Activated naive CD8-positive, alpha-beta T cell treated with anti-CD3 and anti-CD28 coated beads, Interleukin-2, amount 50 U/mL, for 24 hours (primary cell): ENCODE measurements around the gene CEACAM20.
"Not testable (repeated sequence)": the region's sequence is repeated elsewhere in the genome, so short reads cannot be mapped to it uniquely, and the experiment has no call there.

Experiments
- ATAC-seq: fragments of 150-1000 bp; cut with Tn5 transposase; one replicate; pipeline ENCODE4 v1.10.0; 2021
- DNase-seq: peaks from one replicate; pipeline ENCODE4 v3.0.0; 2021
- H3K27ac Mint-ChIP-seq: one replicate; pipeline ENCODE4 v1.8.0; 2021; ENCODE audit warnings: mild to moderate bottlenecking, mixed read lengths
- H3K27me3 Mint-ChIP-seq: one replicate; pipeline ENCODE4 v1.8.0; 2021; ENCODE audit warnings: mixed read lengths
- H3K36me3 Mint-ChIP-seq: one replicate; pipeline ENCODE4 v1.8.0; 2021; ENCODE audit warnings: low read depth, mixed read lengths
- H3K4me1 Mint-ChIP-seq: one replicate; pipeline ENCODE4 v1.8.0; 2021; ENCODE audit warnings: mixed read lengths
- H3K4me3 Mint-ChIP-seq: one replicate; pipeline ENCODE4 v1.8.0; 2021; ENCODE audit warnings: mild to moderate bottlenecking, moderate library complexity, mixed read lengths
- H3K9me3 Mint-ChIP-seq: one replicate; pipeline ENCODE4 v1.8.0; 2021; ENCODE audit warnings: mixed read lengths

Gene CEACAM20

DNA sequence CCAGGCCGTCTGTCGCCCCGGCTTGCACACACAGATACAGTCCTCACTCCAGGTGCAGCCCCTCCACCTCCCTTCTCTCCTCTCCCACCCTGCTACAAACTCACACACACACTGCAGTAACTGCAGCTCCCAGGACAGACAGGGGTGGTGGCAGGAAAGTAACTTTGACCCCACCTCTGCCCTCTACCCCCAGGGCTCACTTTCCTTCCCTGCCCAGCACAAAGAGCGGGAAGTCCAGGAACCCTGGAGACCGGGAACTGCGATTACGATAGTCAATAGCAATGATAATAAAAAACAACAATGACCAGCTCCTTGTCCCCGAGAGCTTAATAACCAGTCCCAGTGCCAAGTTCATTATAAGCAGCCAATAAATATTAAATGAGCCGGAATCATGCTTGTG, at the start of gene CEACAM20:
CEACAM20 (minus strand) TSS at position 140 of the 400 bp plus-strand sequence. CDS start 166 bp downstream, outside the sequence.
- DNase-seq (no peak), ATAC-seq (no peak)
- peaks cover 12% of the 10 kb centered on the region for H3K9me3 Mint-ChIP-seq
- no peak within 1 kb of the TSS for H3K4me3 Mint-ChIP-seq
- no peak within 1 kb of the TSS for H3K27ac Mint-ChIP-seq
- H3K27me3 Mint-ChIP-seq: peaks cover 19% of the 10 kb centered on the region
- H3K4me1 Mint-ChIP-seq: no peaks in the 10 kb centered on the region
- peaks cover 3% of the 10 kb centered on the region for H3K36me3 Mint-ChIP-seq

DNA sequence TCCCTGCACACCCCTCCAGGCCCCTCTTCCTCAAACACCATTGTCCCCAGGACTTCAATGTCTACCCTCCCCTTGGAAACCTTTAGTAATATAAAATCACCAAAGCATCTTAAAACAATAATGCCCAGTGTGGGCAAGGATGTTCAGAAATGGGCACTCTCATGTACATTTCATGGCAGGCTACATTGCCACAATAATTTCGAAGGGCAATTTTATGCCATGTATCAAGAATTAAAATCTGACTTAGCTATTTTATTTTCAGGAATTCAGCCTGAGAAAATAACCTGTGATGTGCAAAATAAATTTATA, 48.0 kb upstream of the CEACAM20 start:
- no peaks in the 10 kb centered on the region for H3K36me3 Mint-ChIP-seq
- DNase-seq: no peak
- peaks cover 3% of the 10 kb centered on the region for H3K27me3 Mint-ChIP-seq
- H3K9me3 Mint-ChIP-seq: no peaks in the 10 kb centered on the region
- no peak overlapping the region for H3K27ac Mint-ChIP-seq
- no peaks in the 10 kb centered on the region for H3K4me1 Mint-ChIP-seq
- H3K4me3 Mint-ChIP-seq: no peak overlapping the region
- ATAC-seq: no peak

DNA sequence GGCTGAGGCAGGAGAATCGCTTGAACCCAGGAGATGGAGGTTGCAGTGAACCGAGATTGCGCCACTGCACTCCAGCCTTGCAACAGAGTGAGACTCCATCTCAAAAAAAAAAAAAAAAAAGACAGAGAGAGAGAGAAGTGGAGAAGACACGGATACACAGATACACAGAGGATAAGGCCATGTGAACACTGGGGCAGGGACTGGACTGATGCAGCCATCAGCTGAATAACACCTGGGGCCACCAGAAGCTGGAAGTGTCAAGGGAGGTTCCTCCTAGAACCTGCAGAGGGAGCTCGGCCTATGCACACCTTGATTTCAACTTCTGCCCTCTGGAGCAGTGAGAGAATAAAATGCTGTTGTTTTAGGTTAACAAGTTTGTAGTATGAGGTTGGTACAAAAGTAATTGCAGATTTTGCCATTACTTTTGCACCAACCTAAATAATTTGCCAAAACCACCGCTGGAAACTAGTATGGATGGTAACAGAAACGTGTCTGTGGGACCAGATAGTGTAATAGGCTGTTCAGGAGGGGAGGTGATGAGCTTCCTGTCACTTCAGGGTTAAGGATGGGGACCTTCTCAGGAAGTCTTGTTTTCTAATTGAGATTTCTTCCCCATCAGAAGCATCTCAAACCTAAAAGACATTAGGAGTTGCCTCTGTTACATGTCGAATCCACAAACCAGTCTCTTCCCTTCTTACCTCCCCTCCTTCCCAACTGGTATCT, 47.5 kb upstream of the CEACAM20 start:
- peak; percentile 14 for DNase-seq
- H3K4me3 Mint-ChIP-seq: no peak overlapping the region
- H3K4me1 Mint-ChIP-seq: no peaks in the 10 kb centered on the region
- H3K9me3 Mint-ChIP-seq: no peaks in the 10 kb centered on the region
- H3K36me3 Mint-ChIP-seq: no peaks in the 10 kb centered on the region
- H3K27me3 Mint-ChIP-seq: no peaks in the 10 kb centered on the region
- ATAC-seq: peak; percentile 59
- no peak overlapping the region for H3K27ac Mint-ChIP-seq

DNA sequence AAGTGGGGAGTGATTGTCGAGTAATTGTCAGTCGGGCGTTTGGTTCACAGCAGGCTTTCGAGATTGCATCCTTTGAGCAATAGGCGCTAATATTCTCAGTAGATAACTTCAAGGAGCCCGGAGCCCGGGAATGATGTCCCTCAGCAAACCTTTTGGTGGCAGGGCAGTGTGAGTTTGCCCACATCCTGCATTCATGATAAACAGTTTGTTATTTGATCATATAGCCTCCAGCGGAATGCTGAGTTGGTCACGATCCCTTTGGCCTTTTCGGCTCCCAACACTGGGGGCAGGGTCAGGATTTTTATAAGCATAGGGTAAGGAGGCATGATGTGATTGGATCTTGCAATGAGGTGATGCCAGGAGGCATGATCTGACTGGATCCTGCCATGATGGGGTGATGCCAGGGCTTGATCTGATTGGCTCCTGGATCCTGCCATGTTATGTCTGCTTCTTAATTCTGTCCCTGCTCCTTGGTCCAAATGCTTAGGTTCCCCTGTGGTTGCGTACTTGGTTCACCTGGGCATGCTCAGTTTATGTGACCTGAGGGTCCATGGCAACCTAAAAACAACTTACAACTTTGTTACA, 45.7 kb upstream of the CEACAM20 start:
- no peaks in the 10 kb centered on the region for H3K9me3 Mint-ChIP-seq
- H3K4me1 Mint-ChIP-seq: no peaks in the 10 kb centered on the region
- H3K27me3 Mint-ChIP-seq: peaks cover 4% of the 10 kb centered on the region
- no peak overlapping the region for H3K27ac Mint-ChIP-seq
- H3K4me3 Mint-ChIP-seq: no peak overlapping the region
- H3K36me3 Mint-ChIP-seq: no peaks in the 10 kb centered on the region
- ATAC-seq (no peak), DNase-seq (no peak)

DNA sequence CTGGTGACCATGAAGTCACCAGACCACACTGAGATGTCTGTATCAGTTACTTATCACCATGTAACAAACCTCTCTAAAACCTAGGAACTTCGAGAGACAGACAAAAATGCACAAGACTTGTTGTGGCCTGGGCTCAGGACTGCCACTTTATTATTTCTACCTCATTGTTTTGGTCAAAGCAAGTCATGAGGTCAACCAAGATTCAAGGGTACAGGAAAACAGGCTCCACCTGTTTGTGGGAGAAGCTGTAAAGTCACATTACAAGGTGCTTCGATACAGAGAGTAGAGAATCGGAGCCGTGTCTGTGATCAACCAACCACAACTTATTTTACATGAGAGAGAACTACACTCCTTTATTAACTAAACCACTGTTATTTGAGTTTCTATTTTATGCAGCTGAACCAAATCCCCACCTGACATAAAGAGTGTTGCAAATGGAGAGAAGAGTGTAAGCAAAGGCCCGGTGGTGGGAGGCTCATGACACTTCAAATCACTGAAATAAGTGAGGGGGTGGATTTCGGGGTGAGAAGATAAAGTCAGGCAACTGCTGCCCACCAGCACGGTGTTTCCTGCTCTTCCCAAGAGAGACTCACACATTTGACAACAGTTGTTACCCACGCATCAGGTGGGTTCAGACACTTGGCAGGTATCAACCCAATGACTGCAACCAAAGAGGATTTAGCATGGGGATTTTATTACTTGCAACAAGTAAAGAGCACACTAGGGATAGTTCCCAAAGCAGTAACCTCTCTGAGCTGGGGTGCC, 44.9 kb upstream of the CEACAM20 start:
- H3K4me3 Mint-ChIP-seq: no peak overlapping the region
- peaks cover 7% of the 10 kb centered on the region for H3K27me3 Mint-ChIP-seq
- DNase-seq: no peak
- no peak for ATAC-seq
- H3K27ac Mint-ChIP-seq: no peak overlapping the region
- no peaks in the 10 kb centered on the region for H3K4me1 Mint-ChIP-seq
- no peaks in the 10 kb centered on the region for H3K9me3 Mint-ChIP-seq
- H3K36me3 Mint-ChIP-seq: no peaks in the 10 kb centered on the region

DNA sequence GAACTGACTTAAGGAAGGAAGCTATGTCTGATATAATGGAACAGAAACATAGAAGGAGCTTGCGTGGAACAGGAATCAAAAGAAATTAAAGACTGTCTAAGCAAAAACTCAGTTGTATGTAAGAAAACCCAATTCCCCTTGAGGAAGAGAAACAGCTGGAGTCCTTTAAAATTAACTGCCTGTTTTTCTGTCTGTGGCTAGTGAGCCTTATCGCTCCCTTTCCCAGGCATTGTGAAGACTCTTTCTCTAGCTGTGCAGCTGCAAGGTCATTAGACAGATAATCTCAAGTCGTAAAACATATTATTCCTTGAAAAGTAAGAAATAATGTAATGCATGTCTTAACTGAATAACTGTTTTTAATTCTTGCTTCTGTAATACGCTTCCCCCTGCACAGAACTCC, 44.2 kb upstream of the CEACAM20 start:
- Mint-ChIP-seq H3K9me3 (no peaks in the 10 kb centered on the region), H3K27me3 (peaks cover 11% of the 10 kb centered on the region), H3K4me1 (no peaks in the 10 kb centered on the region), H3K4me3 (no peak overlapping the region), H3K36me3 (no peaks in the 10 kb centered on the region), H3K27ac (no peak overlapping the region)
- ATAC-seq (no peak), DNase-seq (no peak)

DNA sequence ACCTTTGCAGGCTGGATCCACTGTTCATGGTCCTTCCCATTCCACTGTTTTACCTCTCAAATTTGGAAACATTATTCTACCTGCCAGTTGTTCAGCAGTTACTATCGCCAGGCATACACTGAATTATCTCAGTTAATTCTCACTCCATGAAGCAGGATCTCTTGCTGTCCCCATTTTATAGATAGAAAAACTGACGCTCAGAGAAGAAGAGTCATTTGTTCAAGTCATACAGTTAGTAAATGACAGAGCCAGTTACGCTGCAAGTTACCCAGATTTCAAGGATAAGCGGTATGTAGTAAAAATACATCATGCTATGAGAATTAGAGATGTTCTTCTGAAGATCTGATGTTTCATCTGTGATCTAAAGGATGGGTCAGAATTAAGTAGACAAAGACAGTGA, 43.7 kb upstream of the CEACAM20 start:
- Mint-ChIP-seq H3K4me1 (no peaks in the 10 kb centered on the region), H3K27ac (no peak overlapping the region), H3K9me3 (no peaks in the 10 kb centered on the region), H3K4me3 (no peak overlapping the region), H3K36me3 (no peaks in the 10 kb centered on the region), H3K27me3 (peaks cover 12% of the 10 kb centered on the region)
- DNase-seq: no peak
- no peak for ATAC-seq

DNA sequence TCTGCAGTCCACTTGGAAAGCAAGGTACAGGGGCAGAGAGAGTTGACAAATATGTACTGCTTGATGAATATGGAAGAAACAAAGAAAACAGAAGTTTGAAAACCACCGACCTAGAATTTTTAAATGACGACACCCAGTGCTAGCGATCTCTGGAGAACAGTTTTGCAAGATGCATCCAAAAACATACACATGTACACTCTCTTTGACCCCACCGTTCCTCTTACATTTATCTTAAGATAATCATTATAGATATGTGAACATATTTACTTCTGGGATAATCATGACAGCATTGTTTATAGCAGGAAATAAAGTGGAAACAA, 43.1 kb upstream of the CEACAM20 start:
- no peaks in the 10 kb centered on the region for H3K36me3 Mint-ChIP-seq
- no peak overlapping the region for H3K27ac Mint-ChIP-seq
- no peaks in the 10 kb centered on the region for H3K9me3 Mint-ChIP-seq
- no peaks in the 10 kb centered on the region for H3K4me1 Mint-ChIP-seq
- ATAC-seq (no peak), DNase-seq (no peak)
- H3K27me3 Mint-ChIP-seq: peaks cover 15% of the 10 kb centered on the region
- H3K4me3 Mint-ChIP-seq: no peak overlapping the region

DNA sequence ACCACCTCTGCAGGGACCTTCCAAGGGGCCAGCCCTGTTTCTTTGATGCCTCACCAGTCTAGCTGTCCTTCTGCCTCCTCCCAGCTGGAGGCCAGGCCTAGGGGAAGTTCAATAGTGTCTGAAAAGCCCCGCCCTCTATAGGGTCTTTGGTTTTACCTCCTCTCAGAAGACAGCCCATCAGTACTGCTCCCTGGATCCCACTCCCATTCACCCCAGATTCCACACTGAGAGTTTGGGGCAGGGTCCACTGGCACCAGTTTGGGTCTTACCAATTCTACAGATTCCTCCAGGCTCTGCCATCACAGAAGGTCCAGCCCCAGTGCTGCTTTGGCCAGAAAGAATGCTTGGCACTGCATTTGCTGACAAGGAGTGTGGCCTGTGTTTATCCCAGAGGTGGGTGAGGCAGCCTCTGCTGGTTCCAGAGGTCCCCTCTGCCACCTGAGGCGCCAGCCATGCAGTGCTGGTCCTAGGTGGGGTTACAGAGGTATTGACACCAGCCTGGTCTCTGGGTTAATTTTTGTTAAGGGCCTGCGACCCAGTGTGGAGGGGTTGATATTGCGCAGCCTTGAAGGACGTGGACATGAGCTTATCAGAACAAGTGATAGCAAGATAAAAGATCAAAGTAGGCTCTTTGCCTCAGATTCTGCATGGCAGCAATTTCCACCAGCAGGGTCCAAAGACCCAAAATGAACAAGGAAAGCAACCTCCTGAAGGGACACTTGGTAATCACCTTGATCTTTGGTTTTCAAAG, 42.5 kb upstream of the CEACAM20 start:
- Mint-ChIP-seq H3K4me3 (no peak overlapping the region), H3K4me1 (no peaks in the 10 kb centered on the region), H3K27me3 (peaks cover 15% of the 10 kb centered on the region), H3K27ac (no peak overlapping the region), H3K36me3 (no peaks in the 10 kb centered on the region), H3K9me3 (no peaks in the 10 kb centered on the region)
- ATAC-seq (no peak), DNase-seq (no peak)

DNA sequence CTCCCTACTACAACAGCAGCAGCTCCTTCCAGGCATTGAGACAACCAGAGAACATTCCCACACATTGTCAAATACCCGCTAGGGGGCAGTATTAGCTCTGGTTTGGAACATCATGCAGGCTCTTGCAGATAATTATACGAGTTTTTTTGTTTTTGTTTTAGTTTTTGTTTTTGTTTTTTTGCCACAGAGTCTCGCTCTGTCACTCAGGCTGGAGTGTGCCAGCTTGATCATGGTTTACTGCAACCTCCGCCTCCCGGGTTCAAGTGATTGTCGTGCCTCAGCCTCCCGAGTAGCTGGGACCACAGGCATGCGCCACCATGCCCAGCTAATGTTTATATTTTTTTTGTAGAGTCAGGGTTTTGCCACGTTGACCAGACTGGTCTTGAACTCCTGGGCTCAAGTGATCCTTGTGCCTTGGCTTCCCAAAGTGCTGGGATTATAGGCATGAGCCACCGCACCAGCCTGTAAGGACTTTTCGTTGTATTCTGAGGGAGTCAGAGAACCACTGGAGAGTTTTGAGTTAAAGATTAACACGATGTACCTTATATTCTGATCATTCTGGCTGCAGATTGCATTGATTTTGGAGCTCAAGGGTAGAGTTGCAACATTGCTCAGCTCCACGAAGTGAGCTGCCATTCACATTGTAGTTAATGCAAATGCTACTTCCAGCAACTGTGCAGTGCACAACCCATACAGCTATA, 41.7 kb upstream of the CEACAM20 start:
- peak; percentile 52 for ATAC-seq

DNA sequence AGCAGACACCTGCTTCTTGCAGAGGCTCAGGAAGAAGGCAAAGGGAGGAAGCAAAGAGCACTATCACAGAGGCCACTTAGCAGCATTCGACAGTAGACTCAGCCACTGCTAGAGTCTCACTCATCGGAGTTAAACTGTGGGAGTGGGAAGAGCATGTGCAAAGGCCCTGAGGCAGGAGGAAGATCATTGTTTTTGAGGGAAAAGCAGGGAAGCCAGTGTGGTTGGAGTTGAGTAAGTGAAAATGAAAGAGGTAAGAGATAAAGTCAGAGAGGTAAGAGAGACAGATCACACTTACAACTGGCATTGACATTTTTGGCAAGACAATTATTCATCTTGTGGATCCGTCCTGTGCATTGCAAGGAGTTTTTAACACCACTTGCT, 41.1 kb upstream of the CEACAM20 start:
- ATAC-seq: no peak
- Mint-ChIP-seq H3K27me3 (peaks cover 22% of the 10 kb centered on the region), H3K4me1 (no peaks in the 10 kb centered on the region), H3K36me3 (no peaks in the 10 kb centered on the region), H3K4me3 (no peak overlapping the region), H3K27ac (no peak overlapping the region), H3K9me3 (no peaks in the 10 kb centered on the region)
- DNase-seq: no peak

More for the DNA sequence above, 41.7 kb upstream of the CEACAM20 start:
- no peaks in the 10 kb centered on the region for H3K4me1 Mint-ChIP-seq
- peak; percentile 55 for DNase-seq
- no peak overlapping the region for H3K4me3 Mint-ChIP-seq
- H3K27me3 Mint-ChIP-seq: peaks cover 19% of the 10 kb centered on the region
- no peaks in the 10 kb centered on the region for H3K9me3 Mint-ChIP-seq
- no peak overlapping the region for H3K27ac Mint-ChIP-seq
- H3K36me3 Mint-ChIP-seq: no peaks in the 10 kb centered on the region

DNA sequence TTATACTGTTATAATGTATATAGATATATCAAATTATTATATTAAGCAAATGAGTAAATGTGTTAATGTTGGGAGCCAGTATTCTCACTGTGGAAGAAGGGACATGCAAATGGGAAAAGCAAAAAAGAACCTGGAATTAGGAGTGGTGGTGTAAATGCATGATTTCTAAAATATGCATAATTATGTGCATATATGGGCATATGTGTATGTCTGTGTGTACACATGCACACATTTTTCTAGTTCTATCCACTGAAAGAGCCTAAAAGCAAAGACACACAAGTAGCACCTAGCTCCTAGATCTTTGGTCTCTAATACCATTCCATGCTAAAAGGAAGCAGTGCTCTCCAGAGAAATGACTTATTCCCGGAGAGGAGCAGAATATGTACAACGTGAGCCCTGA, 38.3 kb upstream of the CEACAM20 start:
- DNase-seq (no peak), ATAC-seq (no peak)
- Mint-ChIP-seq H3K27me3 (peaks cover 26% of the 10 kb centered on the region), H3K4me3 (no peak overlapping the region), H3K9me3 (no peaks in the 10 kb centered on the region), H3K4me1 (no peaks in the 10 kb centered on the region), H3K27ac (no peak overlapping the region), H3K36me3 (no peaks in the 10 kb centered on the region)

DNA sequence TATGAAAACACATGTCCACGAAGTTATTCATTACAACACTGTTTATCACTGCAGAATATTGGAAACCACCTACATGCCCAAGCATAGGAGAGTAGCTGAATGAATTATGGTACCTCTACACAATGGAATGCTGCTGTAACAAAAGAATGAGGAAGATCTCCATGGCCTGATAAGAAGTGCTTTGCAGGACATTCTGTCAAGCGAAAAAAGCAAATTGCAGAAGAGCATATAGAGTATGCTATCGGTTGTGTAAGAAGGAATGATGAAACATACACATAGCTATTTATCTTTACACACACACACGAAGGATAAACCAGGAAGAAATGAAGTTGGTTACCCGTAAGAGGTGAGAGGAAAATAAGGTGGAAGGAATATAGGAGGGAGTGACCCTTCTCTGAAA, 37.5 kb upstream of the CEACAM20 start:
- H3K9me3 Mint-ChIP-seq: no peaks in the 10 kb centered on the region
- no peak overlapping the region for H3K27ac Mint-ChIP-seq
- H3K36me3 Mint-ChIP-seq: no peaks in the 10 kb centered on the region
- H3K4me3 Mint-ChIP-seq: no peak overlapping the region
- no peaks in the 10 kb centered on the region for H3K4me1 Mint-ChIP-seq
- ATAC-seq (no peak), DNase-seq (no peak)
- H3K27me3 Mint-ChIP-seq: peaks cover 26% of the 10 kb centered on the region

DNA sequence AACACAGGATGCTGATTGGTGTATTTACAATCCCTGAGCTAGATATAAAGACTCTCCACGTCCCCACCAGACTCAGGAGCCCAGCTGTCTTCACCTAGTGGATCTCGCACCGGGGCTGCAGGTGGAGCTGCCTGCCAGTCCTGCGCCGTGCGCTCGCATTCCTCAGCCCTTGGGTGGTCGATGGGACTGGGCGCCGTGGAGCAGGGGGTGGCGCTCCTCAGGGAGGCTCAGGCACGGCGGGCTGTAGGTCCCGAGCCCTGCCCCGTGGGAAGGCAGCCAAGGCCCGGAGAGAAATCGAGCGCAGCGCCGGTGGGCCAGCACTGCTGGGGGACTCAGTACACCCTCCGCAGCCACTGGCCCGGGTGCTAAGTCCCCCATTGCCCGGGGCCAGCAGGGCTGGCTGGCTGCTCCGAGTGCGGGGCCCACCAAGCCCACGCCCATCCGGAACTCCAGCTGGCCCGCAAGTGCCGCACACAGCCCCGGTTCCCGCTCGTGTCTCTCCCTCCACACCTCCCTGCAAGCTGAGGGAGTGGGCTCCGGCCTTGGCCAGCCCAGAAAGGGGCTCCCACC, 33.7 kb upstream of the CEACAM20 start:
- not testable (repeated sequence) for H3K27ac Mint-ChIP-seq, ATAC-seq, DNase-seq, H3K9me3 Mint-ChIP-seq, H3K4me1 Mint-ChIP-seq, H3K4me3 Mint-ChIP-seq, H3K36me3 Mint-ChIP-seq
- peaks cover 20% of the 10 kb centered on the region for H3K27me3 Mint-ChIP-seq
